Heart left ventricle (tissue), 13 donors: ENCODE measurements around the gene GPX4.

Source experiments
- POLR2A ChIP-seq, 2 donors: fragments of 450-650 bp; IDR thresholded peaks; one replicate each; pipeline ENCODE4 v1.6.1; 2017; ENCODE audit warnings: antibody characterized with exemption in 2 of 2, mild to moderate bottlenecking in 2 of 2, moderate library complexity in 2 of 2
- TF ChIP-seq, protein P1 (sequence below), 12 donors: fragments of 200-600 bp; sonication (generic) in 4 of 12; IDR thresholded peaks; one replicate each; pipeline versions ENCODE4 v1.5.0 to v1.8.0; 2018 to 2022; ENCODE audit warnings: antibody characterized with exemption in 12 of 12, mild to moderate bottlenecking in 5 of 12
- donor health status: ischemic (EF 13 %, LVEDD 7.1; RV severe dilation, severe dysfunction).
- donor health status: DM: no; HTN: yes; CAD: no.
- donor health status: DM: no; HTN: no; CAD: no.
- donor health status: ischemic (EF 25% LVEDD 6.9; RV normal size, moderate dysfunction).
- donor health status: ischemic (EF 25% LVEDD 5.7; RV mildly dilated, moderate dysfunction).
- donor health status: ischemic (EF 35%, LVEDD 5.7; RV mildly dilated, moderate dysfunction).
- donor health status: nonischemic (EF 11% LVEDD 7.7; RV severe dilation, severe dysfunction).
- donor health status: DM: yes; HTN: yes; CAD: no.
- donor health status: PGD.
- donor health status: ischemic (EF 29% LVEDD 5.4; RV normal size, mild dysfunction).
- donor health status: nonischemic (EF 23%, LVEDD 6.1; RV moderate dilation, normal function).

DNA sequence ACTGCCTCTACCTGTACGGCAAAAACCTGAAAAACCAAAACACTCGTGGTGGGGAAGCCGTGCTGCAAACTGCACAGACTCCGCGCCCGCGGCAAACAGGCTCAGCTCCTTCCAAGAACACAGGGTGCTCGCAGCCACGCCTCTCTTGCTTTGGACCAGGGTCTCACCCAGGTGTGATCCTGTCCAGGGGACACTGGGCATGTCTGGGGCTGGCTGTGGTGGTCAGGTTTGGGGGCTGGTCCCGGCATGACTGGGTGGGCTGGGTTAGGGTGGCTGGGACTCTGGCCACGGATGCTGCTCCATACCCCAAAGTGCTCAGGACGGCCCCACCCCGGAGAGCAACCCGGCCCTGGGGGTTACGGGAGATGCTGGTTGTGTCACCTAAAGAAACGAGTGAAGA is 13.9 kb downstream of the GPX4 start:
- TF ChIP-seq, protein P1, sequence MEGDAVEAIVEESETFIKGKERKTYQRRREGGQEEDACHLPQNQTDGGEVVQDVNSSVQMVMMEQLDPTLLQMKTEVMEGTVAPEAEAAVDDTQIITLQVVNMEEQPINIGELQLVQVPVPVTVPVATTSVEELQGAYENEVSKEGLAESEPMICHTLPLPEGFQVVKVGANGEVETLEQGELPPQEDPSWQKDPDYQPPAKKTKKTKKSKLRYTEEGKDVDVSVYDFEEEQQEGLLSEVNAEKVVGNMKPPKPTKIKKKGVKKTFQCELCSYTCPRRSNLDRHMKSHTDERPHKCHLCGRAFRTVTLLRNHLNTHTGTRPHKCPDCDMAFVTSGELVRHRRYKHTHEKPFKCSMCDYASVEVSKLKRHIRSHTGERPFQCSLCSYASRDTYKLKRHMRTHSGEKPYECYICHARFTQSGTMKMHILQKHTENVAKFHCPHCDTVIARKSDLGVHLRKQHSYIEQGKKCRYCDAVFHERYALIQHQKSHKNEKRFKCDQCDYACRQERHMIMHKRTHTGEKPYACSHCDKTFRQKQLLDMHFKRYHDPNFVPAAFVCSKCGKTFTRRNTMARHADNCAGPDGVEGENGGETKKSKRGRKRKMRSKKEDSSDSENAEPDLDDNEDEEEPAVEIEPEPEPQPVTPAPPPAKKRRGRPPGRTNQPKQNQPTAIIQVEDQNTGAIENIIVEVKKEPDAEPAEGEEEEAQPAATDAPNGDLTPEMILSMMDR (IDR thresholded peaks at IDR 0.05) = no peak
- TF ChIP-seq POLR2A (IDR thresholded peaks at IDR 0.05) = no peak
